Eye (tissue), 1 donor: ENCODE results near the gene SEMA3F.

ENCODE experiments used
- DNase-seq: peaks from one replicate; pipeline ENCODE4 v3.0.0-alpha.2; 2015

Gene SEMA3F

DNA sequence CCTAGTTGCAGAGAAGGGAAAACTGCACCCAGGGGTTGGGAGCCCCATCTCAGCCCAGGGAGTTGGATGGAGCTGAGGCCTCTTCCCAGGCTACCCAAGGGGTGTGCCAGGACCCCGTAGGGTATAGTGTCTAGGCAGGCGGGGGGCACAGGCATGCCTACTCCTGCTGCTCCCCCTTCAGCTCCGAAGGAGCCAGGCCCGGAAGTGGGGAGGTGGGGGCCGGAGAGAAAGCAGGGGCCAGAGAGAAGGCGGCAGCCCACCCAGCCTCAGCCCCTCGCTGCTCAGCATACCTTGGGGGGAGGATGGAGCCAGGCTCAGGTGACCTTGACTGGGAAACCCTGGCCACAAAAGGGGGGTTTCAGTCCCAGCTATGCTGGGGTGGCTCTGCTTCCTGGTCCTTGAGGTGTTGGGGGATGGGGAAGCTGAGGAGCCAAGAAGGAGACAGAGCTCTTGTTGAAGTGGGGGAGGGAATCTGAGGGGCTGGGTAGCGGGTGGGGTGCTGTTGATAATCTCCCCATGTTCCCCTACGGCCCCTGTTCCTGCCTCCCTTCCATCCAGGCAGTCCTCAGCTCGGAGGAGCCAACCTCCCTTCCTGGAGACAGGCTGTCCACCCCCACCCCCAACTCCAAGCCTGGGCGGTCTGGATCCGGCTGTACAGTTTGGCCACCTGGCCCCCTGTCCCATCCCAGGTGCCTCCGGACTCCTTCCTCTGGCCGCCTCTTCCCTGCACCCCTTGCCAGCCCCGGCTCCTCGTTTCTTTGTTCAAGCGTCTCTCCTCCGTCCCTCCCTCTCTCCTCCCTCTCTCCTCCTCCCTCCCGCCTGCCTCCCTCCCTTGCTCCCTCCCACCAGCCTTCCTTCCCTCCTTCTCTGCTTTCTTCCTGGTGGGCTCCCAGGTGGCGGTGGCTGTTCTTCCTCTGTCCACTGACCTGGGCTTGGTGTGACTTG is 1.7 kb downstream of the SEMA3F start:
- DNase-seq = peak; percentile 84

DNA sequence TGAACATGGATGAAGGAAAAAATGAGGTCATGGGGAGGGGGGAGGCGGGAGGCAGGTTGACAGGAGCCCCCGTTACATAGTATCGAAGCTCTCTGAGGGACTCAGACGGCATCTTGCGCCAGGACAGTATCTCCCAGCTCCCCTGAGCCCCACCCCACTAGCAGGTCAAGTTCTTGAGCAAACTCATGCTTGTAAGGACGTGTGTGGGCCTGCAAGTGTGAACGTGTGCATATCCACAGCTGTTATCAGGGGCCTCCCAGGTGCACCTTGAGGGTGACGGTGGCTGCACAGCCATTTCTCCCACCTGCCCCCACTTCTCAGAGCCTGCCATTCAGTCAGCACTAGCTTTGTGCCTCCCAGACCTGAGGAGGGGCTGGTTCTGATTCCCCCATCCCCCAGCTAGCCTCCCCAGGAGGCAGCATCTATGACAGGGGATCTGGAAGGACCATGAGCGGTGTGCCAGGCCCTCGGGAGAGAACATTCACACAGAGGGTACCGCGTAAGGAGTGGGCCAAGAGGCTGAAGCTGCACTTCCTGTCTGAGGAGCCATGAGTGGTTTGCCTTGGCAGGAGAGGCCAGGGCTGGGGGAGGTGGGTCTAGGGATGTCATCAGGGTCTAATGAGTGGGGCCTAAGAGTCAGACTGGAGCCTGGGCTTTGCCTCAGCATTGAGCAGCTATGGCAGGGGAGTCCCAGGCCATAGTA is 2.9 kb downstream of the SEMA3F start:
- DNase-seq = peak; percentile 41

DNA sequence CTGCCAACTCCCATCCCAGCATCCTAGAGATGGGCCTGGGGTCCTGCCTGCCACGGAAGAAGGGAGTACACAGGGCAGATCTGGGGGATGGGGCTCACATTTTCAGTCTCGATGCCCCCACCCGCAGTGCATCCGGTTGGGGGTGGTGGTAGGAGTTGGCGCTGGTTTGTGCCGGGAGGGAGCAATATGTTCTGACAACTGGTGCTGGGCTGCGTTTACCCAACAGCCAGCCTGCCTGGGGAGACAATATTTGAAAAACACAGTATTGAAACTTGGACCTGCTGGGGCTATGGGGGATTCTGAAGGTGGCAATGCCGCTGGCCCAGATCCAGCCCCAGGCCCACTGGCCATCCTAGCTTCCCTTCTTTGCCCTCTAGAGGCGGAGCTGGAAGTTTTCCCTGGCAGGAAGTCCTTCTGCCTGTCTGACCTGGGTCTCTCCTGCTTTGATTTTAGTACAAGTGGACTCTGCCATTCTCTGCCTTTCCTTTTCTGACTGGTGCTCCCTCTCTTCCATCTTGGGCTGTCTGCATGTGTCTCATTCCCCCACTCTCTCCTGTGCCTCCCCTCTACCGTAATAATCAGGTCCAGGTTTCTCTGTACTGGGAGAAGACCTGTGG is 3.5 kb downstream of the SEMA3F start:
- no peak for DNase-seq

DNA sequence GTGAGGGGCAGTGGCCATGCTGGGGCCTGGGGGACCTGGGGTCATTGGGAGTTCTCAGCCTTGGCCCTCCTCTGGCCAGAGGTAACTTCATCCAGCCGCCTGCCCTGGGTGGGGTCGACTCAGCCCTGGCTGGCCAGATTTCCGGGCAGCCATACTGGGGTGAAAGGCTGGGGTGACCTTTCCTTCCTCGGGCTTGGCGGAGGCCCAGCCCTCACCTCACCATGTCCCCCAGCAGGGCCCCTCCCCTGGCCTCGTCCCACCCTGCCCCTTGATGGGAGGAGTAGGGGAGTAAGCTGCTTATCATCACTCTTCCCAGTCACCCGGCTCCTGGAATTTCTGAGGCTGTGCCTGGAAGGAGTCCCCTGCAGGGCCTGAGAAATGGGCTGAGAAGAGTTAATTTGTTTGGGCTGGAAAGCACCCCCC is 5.4 kb downstream of the SEMA3F start:
- DNase-seq = no peak

DNA sequence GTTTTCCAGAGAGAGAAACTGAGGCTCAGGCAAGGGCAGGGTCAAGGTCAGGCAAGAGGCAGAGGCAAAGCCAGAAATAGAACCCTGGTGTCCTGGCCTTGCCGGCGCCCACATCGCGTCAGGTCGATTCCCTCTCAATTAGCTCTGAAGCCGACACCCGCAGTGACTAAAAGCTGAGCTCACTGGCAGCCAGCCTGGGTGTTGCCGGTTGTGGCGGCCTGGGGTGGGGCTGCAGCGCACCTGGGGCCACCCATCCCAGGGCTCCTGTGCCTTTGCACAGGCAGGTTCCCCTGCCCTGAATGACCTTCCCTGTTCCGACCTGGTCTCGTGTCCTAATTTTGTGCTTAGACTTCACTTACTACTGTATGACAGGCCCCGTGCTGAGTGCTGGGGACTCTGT is 6.2 kb downstream of the SEMA3F start:
- no peak for DNase-seq

DNA sequence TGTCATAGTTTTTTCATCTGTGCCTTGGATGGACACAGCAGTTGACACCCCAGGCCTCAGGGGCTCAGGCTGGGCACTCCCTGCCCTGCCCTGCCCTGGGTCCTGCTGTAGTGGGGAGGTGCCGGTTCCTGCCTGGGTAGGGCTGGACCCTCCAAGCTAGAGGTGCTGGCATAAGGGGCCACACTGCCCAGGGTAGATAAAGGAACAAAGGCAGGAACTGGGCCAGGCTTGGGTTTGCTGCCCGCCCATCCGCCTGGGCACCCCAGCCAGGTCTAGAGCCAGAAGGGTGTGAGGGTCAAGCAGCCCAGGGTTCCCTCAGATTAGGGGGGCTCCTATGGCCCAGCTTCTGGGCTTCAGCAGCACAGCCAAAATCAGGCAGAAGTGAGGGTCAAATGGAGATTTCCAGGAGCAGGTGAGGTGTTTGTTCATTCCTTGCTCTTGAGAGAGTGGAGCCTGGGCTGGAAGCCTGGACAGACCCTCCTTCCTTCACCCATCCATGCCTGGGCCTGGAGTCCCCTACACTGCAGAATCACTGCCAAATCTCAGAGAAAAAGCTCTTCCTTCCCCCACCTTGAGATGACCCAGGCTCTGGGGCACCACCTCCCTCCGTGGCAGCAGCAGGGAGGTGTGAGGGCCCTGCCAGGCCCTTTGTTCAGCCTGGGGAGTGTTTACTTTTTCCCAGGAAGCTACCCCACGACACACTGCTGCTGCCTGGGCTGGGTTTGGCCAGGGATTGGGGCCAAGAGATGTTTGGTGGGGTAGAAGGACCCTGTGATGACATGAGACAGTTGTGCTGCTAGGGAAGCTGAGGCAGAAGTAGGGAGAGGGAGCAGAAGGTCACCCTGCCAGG is 7.1 kb downstream of the SEMA3F start:
- no peak for DNase-seq

DNA sequence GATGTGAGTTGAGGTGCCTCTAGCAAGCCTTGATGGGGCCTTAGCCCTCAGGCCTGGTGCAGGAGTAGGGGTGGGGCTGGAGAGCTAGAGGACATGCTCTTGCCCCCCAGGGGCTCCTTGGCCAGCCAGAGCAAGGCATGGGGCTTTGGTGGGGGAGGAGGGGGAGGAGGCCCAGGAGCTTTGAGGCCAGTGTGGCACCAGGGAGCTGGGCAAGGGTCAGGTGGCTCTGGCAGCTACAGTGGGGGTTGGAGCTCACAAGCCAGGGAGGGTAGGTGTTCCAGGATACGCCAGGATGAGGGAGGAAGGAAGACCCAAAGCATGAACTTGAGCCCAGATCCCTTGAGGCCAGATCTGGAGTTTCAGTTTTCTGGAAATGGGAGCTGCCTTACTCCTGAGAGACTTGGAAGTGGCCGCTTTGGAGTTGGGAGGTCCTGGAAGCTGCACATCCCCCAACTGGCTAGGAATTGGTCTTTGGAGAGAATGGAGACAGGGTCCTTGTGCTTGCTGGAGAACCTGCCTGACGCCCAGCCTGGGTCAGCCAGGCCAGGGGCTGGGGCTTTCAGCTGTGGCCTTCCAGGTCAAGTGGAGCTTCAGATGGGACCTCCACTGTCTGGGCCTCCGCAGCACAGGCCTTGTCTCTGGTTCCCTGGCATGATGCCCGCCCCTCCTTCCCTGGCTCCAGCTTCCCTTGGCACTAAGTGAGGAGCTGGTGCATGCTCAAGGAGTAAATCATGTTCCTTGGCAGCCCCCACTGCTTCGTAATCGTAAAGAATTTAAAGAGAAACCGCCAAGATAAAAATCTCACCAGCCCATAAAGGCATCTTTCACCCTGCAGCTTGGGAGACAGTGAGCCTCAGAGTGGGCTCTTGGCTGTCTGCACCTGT is 8.7 kb downstream of the SEMA3F start:
- DNase-seq = peak; percentile 53

DNA sequence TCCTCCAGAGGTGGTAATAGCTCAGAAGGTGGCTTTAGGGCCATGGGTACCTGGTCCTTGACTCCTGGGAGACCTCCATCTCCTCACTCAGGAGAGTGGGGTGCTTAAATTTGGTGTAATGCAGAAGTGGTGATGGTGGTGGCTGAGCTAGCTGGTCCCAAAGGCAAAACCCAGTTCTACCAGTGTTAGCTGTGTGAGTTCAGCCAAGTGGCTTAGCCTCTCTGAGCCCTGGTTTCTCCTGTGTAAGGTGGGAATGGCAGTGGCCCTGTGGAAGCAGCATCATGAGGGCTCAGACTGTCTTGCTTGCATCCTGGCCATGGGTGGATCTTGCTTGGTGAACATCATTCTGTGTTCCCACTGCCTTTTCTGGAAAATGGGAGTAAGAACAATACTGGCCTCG is 9.4 kb downstream of the SEMA3F start:
- no peak for DNase-seq

DNA sequence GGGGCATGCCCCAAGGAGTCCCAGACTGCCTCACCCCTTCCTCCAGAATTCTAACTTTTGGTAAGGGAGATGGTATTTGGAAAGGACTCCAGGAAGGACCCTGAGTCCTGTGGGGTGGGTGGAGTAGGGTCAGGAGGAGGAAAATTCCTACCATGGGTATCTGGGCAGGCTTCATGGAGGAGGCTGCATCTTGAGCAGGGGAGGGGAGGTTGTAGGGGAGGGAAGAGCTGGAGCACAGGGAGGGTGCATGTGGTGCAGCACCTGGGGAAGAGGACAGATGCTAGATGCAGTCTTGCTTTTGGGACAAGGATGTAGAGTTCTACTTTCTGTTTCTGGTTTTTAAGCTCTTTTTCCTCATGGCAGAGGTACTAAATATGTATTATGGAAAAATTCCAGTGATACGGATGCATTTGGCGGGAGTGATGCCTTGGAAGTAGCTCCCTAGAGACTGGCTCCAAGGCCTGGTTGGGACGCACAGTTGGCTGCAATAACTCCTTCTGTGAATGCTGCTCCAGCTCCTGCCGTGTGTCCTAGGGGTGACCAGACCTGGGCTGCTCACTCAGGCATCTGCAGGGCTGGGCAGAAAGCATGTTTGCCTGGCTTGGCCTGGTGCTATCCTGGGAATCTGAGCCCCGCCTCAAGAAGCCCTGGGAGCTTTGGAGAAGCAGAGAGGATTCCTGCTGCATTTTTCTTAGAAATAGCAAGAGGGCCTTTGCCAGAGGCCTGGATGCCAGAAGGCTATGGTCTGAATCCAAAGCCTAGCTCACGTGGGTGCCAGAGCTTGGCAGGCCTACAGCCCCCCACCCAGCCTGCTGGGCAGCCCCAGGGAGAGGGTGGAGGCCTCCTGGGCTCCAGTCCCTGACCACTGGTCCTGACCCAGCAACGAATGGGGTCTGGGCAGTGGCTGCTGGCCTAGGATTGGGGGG is 10.1 kb downstream of the SEMA3F start:
- peak; percentile 45 for DNase-seq

DNA sequence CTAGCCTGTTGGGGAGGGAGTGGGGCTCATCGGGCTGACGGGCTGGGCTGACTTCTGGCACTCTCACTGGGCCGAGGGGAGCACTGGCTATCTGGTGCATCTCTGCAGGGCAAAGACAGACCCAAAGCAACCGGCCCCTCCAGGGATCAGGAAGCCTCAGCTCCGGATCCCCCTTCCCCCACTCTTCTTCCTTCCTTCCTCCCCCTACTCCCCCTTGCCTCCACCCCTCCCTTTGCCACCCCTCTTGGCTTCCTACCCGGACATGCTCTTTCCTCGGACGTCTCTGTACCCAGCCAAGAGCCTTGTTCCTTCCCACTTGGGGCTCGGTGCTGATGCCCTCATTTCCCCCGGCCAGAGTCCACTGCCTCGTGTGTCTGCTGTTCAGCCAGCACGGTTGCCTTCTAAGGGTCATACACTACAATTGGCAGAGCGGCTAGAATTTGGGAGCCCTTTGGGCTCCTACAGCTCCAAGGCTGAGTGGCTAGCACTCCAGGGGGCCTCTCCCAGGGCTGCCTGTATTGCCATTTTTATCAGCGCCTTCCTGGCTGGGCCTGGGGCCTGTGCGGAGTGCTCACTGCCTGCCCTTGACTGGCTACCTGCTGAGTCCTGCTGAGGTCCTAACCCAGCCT is 10.9 kb downstream of the SEMA3F start:
- DNase-seq = peak; percentile 37

DNA sequence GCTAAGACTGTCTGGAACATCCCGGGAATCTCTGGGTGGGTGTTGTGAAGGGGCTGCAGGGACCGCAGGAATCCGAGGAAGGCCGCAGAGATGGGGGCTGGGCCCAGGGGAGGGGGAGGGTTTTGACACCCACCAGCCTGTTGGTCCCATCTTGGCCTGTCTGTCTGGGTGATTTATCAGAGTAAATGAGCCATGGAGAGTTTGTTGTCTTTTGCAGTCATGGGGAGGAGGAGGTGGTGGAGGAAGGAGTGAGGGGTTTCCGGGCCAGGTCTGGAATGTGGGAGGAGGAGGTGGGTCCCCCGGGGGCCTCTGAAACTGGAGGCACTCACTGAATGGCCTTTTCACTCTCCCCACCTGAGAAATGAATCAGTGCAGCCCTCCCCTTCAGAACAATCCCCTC is 11.5 kb downstream of the SEMA3F start:
- peak; percentile 72 for DNase-seq

DNA sequence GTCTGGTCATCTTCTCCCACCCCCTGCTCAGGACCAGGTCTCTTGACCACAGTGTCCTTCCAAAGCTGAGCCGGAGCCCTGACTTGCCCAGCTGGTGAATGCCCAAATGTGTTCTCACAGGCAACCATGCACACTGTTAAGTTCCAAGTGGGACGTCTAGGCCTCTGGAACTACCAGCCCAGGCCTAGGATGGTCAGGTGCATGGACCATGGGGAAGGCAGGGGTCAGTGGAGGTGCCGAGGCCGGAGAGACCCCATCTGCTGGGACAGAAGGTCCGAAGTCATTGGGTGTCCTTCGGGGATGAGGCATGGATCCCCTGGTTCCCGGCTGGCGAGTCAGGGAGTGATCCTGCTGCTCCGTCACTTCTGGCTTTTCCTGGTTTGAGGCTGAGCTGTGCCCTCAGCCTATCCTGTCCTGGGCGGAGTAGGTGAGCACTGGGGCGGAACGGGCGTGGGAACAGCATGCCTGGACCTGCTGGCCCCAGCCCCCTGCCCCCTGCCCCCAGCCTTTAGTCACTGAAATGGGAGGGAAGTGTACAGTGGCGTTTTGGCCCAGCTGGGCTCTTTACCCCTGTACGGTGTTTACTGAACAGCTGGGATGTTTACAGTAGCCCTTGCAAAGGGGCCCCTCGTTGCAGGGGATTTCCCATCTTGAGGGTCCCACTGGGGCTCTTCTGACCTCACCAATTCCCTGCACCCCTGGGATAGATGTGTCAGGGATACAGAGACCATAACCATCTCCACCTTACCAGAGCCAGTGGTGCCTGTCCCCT is 12.1 kb downstream of the SEMA3F start:
- peak; percentile 35 for DNase-seq

DNA sequence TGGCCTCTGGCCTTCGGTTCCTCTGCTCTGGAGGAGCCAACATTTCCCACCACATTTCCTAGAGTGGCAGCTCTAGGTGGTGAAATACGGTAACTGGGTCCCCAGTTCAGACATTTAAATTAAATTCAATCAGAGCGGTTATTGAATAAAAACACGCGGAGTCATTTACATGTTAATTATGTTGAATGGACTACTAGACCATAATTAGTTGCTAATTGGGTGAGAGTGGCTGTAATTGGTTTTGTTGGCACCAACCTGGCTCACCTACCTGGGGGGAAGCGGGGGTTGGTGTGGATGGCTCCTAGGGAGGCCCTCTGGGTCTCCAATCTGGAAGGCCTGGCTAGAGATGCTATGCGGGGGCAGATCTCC is 12.7 kb downstream of the SEMA3F start:
- no peak for DNase-seq

DNA sequence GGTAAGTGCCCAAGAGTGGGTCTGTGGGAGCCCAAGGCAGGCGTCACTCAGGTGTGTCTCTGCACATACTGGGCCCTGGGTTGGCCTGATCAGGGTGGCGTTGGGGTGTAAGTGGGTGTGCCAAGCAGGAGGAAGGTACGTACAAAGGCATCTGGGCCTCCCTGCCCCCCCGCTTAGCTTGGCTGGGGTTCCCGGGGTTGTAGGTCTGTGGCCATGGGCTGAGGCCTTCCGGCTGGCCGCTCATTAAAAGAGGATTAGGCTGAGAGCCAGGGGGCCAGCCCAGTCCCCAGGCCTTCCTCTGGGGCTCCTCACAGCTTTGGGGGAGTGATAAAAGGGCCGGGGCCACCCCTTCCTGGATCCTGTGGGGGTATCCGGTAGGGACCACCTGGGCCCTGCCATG is 13.3 kb downstream of the SEMA3F start:
- DNase-seq = no peak

DNA sequence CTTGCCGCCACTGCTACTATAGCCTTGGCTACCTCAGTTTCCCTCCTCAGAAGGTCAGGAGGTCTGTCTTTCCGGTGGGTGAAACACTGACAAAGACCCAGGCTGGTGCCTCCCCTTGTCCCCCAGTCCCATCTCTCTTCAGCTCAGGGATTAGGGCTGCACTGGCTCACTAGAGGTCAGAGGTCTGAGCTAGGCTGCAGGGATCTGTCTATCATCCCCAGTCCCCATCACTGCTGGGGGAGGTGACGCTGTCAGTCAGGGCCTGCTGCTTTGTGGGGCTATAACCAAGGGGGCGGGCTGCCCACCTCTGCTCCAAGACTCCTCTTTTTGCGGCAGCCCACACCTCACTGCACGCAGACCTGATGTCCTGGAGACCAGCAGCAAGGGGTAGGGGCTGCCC is 13.7 kb downstream of the SEMA3F start:
- no peak for DNase-seq

DNA sequence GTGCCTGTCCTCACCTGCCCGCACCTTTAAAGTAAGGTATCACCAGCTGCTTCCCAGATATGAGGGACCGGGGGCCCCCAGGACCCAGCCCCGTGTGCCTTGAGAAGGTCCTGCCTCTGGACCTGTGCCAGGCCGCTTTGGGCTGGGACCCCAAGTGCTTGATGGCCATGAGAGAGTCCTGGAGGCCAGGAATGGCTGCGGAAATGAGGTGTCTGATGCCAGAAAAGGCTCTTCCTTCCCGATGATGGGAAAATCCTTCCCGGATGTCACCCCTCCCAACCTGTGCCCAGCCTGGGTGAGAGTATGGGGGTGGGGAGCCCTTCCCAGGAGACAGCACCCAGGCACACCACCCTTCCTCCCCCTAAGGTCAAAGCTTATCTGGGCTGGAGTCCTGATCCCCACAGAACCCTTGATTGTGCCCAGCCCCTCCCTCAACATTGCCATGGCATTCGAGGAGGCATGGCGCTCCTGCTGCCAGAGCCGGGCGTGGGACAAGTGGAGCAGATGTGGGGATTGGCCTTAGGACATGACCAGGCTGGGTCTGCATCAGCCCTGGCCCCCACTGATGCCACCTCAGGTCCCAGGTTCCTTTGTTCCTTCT is 14.2 kb downstream of the SEMA3F start:
- no peak for DNase-seq

DNA sequence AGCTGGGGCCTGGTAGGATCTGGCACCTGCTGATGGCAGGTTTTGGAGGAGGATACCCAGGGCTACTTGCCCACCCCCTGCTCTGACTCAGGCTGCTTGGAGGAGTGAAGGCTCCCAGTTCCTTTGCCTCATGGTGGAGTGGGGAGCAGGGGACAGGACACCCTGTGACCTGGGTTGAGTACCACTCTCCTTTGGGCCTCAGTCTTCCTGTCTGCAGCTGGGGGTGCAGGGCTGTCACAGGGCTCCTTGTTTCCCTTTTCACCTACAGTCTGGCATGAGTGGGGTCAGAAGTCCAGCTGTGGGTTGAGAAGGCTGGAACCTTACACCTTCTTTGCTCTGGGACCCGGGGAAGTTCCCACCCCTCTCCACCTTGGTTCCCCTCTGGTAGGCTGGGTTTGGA is 14.7 kb downstream of the SEMA3F start:
- DNase-seq = no peak

DNA sequence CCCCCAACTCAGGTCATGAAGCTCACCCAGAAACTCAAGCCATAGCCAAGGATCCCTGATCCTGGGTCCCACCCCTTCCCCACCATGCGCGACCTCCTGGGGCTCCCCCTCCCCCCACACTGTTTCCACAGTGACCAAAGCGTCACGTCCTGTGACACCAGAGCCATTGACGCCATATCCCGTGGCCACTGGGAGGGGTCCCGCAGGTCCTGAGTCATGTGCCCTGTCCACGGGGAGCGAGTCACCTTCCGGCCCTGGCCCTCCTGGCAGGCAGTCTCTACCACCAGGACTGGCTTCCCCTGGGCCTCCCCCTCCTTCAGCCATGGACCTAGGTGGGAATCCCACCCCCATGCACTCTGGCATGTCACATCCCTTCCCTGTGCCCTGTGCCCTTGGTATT is 15.6 kb downstream of the SEMA3F start:
- no peak for DNase-seq
